ENCODE measurements around the gene CHSY1.

DNA sequence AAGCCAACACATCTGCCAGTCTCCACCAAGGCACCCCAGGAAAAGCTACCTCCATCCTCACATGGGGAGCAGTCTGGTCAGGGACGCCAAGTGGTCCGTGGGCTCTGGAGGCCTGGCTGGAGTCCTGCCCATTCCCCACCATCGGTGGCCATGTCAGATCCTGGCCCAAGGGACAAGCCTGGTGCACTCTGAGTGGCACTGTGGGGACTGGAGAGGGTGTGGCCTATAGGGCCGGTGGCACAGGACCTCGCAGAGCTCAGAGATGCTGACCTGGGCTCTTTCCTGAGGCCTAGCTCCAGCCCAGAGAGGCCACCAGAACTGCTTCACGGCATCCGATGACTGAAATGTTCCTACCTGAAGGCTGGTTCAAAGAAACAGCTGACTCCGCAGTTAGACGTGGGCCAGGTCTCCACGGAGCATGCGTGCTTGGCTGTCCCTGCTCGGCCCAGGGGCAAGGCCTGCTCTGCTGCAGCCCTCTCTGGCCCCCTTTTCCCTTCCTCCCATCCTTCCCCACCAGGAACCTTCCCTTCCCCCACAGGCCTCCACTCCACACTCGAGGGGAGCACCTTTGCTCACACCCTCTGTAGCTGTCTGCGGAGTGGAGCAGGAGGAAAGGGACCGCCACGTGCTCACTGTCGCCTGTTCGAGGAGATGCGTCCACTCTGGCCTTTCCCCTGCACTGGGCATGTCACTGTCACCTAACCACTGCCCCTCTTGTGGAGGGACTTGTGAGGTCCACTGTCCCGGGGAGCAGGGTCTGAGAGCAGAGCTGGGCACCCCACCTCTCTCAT is 119.3 kb downstream of the CHSY1 start:
- TF ChIP-seq ZNF274 (IDR thresholded peaks at IDR 0.05; ENCODE audit: low read depth, low read length) (no peak), YY1 (IDR thresholded peaks at IDR 0.05; ENCODE audit: insufficient read depth, insufficient read length) (no peak), SUZ12 (IDR thresholded peaks at IDR 0.05; ENCODE audit: extremely low read depth, insufficient read depth, insufficient read length) (no peak)
